Mucosa of gallbladder (tissue), 1 donor: Measurements from ENCODE around the gene ATOH7. TPM values are rescaled to one million over a fixed set of nuclear protein-coding genes. Genes with fewer than 3 reads are reported as not detected.
"Not testable (repeated sequence)": the region's sequence is repeated elsewhere in the genome, so short reads cannot be mapped to it uniquely, and the experiment has no call there.

ENCODE experiments used
- DNase-seq: peaks from one replicate; pipeline ENCODE4 v3.0.0-alpha.2; 2020; ENCODE audit warnings: low spot score
- total RNA-seq: library from RNA; stranded (reverse); gene quantifications from one replicate; pipeline ENCODE4 v1.2.1, GENCODE V29; 2021
- donor health status: DM: no; HTN: no; CAD: no.

The ATOH7 gene
- not detected for total RNA-seq

DNA sequence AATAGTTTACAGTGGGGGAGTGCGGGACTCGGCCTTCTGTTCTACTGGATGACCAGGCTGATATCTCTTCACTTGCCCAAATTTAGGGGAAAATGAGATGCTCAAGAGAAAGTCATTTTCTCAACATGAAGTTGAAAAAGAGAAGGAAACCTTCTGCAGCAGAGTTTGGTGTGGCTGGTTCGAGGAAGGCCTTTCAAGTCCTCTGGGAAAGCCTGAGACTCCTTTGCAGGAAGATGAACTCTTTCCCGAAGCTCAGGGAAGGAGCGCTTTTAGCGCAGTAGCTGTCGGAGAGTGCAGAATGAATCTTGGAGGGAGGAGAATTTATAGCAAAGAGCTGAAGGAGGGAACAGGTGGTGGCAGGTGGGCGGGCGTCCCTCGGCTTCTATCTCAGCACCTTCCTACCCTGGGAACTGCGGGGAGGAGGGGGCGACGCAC lies at the start of gene ATOH7:
ATOH7 (minus strand) TSS at position 297 of the 435 bp plus-strand sequence. CDS start 436 bp downstream, outside the sequence.
- no peak for DNase-seq

DNA sequence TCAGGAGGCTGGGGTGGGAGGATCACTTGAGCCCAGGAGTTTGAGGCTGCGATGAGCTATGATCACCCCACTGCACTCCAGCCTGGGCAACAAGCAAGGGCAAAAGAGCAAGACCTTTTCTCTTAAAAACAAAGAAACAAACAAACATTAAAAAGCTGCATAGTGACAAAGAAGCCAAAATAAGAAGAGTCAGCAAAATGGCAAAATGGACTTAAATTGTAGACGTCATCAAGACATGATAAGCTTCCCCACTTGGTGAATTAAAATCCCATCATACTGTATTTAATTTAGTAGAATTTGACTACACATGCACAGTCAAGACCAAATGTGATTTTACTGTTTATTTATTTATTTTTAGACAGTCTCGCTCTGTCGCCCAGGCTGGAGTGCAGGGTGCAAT lies 48.8 kb upstream of the ATOH7 start:
- no peak for DNase-seq

DNA sequence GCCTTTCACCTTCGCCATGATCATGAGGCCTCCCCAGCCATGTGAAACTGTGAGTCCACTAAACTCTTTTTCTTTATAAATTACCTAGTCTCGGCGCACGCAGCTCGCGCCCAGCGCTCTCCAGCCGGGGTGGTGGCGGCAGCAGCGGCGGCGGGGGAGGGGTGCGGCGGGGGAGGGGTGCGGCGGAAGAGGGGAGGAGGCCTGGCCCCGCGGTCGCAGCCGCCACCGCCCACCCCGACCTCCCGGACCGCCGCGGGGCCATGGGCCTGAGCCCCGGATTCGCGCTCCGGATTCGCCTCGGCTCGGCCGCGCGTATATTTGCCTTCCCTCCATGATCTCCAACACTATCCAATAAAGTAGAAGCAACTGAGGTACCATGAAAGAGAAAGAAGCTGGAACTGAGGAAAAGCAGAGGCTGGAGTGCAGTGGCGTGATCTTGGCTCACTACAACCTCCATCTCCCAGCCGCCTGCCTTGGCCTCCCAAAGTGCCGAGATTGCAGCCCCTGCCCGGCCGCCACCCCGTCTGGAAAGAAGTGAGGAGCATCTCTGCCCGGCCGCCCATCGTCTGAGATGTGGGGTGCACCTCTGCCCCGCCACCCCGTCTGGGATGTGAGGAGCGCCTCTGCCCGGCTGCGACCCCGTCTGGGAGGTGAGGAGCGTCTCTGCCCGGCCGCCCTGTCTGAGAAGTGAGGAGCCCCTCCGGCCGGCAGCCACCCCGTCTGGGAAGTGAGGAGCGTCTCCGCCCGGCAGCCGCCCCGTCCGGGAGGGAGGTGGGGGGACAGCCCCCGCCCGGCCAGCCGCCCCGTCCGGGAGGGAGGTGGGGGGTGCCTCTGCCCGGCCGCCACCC lies 47.2 kb upstream of the ATOH7 start:
- not testable (repeated sequence) for DNase-seq

DNA sequence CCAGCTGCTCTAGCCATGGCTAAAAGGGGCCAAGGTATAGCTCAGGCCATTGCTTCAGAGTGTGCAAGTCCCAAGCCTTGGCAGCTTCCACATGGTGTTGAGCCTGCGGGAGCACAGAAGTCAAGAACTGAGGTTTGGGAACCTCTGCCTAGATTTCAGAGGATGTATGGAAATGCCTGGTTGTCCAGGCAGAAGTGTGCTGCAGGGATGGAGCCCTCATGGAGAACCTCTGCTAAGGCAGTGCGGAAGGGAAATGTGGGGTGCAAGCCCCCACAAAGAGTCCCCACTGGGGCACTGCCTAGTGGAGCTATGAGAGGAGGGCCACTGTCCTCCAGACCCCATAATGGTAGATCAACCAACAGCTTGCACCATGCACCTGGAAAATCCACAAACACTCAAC lies 45.9 kb upstream of the ATOH7 start:
- not testable (repeated sequence) for DNase-seq

DNA sequence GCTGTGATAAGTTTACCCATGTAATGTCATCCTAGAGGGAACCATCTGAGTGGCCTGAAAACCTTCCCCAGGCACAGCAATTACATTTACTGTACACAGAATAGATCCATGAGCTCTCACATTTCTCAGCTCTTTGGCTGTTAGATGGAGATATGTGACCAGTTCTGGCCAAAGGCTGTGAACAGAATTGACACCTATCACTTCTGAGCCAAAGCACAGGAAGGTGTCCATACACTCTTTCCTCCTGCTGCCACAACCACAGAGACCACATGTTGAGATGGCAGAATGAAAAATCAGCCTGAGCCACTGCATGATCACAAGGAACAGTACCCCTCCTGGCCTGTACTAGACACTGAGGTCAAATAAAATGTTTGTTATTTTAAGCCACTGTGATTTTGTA lies 44.3 kb upstream of the ATOH7 start:
- no peak for DNase-seq

DNA sequence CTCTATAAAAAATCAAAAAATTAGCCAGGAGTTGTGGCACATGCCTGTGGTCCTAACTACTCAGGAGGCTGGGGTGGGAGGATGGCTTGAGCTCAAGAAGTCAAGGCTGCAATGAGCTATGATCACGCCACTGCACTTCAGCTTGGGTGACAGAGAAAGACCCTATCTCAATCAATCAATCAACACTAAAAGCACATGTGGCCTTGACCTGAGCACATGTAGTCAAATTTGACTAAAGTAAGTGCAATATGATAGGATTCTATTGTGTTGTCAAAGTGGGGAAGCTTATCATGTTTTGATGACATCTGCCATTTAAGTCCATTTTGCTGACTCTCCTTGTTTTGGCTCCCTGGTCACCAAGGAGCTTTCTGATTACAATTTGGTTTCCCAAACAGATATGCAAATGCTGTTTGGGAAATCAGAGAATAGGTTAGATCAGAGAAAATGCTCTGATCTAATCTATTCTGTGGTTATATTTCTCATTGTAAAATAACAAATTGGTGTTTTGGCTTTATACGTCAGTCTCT lies 43.8 kb upstream of the ATOH7 start:
- no peak for DNase-seq

DNA sequence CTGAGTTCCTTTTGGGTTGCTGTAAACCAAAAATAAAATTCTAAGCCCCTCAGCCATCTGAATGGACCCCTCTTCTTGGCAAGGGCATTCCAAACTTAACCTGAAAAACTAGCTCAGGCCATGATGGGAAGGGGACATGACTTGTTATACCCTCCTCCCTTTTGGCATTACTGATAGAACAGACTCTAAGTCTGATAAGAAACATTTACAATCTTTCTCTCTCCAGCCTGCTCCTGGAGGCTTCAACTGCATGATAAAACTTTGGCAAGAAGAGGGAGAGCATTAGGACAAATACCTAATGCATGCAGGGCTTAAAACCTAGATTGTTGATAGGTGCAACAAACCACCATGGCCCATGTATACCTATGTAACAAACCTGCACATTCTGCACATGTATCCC lies 40.9 kb upstream of the ATOH7 start:
- DNase-seq, result no peak

DNA sequence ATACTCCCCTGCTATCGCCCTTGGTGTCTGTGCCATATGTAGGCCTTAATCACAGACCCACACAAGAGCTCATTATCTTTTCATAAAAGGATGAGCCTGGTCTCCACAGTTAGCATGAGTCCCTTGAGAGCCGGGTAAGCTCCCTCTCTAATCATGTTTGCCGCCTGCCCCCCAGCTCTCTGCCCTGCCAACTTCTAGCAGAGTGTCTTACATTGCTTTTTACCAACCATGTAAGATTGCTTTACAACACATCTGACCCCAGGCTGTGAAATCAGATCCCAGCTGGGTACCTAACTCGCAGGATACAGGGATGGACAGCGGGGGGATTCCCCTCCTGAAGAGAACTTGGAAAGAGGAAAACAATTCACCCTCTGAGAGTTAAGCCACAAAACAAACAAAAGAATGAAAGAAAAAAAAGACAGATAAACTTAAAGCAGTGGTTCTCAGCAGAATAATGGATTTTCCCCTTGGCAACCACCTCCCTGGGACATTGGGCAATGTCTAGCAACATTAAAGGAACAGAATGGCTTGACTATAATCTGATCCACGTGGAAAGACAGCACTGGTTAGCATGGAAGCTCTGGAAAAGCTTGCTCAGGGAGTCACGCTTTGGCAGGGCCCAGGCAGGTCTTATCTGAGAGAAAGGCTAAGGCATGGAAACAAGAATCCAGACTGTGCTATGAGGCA lies 39.4 kb upstream of the ATOH7 start:
- DNase-seq, result no peak

DNA sequence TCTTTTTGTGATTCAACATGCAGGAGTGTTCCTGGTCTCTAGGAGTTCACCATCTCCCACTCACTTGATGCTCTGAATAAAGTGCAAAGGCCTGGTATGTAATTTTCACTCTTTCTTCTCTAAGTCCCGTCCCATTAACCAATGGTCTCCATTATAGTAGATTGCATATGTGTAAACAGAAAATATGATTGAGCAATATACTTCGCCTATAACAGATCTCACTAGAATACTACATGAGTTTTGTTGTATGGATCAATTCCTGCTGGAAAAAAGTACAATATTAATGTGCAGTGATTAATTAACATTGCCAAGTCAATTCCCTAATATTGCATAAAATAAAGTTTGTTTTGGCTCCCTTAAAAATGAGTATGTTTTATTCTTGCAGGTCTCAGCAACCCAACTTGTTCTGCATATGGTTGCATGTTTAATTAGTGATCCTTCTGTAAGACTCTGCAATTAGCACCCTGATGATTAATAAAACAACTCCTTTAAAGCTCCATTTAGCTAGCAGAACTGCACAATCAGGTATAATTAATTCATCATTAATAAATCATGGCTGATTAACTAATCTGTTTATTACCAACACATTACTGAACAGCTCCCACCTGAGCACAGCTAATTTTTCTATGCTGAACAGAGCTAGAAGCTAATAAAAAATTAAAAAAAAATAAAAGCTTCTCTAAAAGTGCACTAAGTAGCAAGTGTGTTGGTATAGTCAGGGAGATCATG lies 37.8 kb upstream of the ATOH7 start:
- DNase-seq, result no peak

DNA sequence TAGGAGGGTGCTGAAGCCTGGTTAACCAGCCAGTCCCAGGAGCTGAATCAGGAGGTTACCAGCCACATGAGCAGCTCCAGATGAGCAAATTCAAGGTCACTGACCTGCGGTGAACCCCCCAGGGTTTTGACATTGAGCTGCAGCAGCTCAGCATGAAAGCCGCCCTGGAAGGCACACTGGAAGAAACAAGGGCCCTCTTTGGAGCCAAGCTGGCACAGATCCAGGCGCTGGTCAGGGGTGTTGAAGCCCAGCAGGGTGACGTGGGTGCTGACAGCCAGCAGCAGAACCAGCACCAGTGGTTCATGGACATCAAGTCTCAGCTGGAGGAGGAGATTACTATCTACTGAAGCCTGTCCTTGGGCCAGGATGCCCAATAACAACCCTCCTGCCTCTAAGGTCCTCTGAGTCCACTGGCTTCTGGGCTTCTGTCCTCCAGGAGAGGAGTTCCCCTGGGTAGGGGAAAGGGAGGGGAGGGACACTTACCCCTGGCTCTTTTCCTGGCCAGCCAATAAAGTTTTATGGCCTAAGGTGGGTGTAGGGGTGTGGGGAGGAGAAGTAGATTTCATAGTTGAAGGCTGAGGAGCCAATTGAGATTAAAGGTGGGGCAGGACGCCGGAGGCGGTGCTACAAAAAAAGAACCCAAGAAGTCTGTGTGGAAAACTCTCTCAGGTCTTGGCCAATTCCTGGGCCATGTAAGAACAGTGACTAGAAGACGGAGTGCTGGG lies 29.4 kb upstream of the ATOH7 start:
- no peak for DNase-seq

DNA sequence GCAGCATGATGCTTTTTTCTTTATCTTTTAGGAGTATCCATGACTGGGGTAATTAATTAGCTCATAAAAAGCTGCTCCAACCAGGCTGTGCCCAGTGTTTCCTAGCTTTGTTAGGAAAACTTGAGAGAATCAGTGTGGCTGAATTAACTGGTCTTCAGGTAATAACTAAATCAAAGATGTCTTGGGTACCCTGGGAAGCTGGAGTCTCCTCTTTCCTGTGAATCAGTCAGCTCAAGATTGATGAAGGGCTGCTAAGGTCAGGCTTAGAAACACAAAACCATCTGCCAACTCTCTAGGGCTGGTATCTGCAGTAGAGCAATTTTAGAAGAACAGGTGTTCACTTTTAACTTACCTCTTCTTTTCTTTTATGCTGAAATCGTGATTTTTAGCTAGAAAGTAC lies 21.4 kb upstream of the ATOH7 start:
- no peak for DNase-seq

DNA sequence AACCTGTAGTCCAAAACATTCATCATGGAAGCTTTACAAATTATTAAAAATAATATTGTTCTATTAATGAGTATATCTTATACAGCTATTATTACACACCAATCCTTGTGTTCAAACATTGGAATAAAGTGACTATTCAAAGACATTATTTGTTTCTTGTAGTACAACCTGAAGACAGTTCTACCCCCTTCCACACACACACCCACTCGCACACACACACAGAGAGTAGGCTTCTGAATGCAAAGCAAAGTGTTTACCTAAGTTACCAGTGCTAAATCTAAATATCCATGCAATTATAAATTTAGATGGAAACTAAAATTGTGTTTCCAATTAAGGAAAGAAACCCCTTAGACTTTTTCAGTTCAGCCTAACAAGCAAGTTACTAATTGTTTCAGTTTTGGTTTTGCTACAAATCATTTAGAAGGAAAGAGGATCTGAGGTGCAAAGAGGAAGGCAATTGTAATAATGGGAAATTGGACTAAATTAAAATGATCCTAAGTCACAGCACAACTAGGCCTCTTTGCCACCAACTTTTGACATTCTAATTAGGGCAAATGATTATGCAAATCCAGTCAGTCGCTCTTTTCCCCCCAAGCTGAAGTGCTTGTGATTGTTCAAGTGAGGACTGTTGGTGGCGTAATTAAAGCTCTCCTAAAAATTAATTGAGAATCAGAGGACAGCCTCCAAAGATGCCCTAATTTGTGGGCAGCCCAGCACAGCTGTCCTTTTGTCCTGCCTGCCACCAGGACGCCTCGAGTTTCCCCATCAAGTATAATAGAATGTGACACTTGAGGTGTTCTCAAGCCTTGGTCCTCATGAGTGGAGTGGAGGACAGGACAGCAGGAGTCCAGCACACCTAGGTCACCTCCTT lies 19.9 kb upstream of the ATOH7 start:
- no peak for DNase-seq

DNA sequence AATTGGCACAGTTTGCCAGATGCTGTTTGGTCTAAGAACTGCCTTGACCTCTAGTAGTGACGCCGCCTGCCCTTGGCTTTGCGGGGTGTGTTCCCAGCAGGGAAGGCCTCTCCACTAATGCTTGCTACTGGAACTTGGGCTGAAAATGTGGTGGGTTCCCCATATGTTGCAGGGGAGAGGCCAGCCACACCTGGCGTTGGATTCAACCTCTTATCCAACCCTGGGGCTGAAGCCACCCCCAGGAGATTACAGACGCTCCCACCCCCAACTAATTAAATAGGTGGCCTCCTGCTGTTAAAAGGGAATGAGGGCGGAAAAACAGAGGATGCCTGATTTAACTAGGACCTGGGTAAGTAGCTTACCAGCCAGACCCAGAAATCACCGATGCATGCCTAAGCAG lies 19.2 kb upstream of the ATOH7 start:
- DNase-seq, result no peak

DNA sequence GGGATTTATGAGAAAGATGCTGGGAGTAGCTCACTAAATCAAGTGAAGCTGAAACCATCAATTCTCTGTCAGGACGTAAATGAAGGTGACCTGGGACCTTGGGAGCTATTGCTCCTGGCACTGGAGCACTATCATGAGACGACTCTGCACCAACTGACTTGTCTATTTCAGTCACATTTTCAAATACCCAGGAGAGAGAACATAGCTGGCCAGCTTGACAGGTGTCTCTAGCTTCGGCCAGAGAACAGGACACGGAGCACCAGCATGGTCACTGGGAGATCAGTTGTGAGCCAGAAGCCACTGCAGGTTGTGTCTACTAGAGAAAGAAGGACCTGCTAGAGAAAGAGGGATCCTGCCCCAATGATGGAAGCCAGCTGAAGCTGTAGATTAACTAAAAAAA lies 17.4 kb upstream of the ATOH7 start:
- DNase-seq, result no peak

DNA sequence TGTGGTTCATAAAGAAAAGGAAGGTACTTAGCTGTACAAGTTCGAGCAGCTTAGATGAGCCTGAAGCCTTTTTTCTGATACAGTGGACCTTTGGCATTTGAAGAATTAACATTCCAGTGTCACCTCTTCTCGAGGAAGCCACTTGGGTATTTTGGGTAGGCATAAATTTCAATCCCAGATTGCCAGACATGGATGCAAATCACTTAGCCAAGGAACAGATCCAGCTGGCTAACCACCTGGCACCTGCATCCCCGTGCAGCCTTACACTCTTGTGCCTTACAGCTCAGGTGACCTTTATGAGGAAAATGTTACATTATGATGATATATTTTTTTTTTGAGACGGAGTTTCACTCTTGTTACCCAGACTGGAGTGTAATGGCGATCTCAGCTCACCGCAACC lies 16.0 kb upstream of the ATOH7 start:
- DNase-seq, result no peak

DNA sequence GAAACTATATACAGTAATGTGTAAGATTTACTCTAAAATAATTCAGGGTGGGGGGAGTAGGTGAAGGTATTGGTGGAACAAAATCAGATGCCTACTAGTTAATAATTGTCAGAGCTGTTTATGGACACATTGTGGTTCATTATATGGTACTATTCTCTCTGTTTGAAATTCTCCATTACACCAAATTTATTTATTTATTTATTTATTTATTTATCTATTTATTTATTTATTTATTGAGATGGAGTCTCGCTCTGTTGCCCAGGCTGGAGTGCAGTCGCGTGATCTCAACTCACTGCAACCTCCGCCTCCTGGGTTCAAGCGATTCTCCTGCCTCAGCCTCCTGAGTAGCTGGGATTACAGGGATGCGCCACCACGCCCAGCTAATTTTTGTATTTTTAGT lies 14.5 kb upstream of the ATOH7 start:
- DNase-seq, result not testable (repeated sequence)

DNA sequence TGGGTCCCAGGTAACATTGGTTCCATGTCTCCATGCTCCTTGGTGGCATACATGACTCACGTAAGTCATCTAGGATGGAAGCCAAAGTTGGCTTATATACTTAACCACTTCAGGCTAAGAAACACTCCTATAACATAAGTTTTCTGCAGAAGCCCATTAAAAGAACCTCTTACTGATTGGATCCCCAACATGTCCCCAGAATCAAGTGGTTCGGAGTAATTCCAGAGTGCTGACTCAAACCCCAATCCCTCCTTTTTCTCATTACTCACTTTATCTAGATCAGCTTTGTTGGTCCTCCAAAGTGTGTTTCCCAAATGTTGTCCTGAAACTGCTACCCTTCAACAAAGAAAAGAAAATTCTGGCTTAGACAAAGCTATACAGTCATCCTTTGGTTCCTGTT lies 10.1 kb upstream of the ATOH7 start:
- DNase-seq, result no peak

DNA sequence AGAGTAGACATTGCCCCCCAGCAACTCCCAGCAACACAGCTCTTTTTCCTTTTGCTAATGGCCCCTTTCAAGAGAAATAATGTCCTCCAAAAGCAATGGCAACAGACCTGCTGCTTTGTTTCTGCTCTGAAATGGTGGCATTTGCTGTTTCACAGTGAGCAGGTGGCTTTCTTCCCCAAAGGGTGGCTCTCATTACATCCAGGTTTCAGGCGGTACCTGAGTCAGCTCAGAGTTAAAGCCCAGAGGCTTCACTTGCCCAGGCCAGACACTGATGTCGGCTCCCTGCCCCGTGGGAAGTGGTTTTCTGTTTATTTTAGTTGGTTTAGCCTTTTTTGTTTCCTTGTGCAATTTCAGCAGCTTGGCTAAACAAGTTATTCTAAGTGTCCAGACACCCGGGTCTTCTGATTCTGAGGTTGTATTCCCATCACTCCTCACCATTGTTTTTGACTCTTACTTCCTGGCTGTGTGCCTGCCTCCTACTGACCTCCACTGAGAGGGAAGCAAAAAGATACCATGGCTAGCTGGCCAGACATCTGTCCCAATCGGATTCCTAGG lies 7.8 kb upstream of the ATOH7 start:
- no peak for DNase-seq

DNA sequence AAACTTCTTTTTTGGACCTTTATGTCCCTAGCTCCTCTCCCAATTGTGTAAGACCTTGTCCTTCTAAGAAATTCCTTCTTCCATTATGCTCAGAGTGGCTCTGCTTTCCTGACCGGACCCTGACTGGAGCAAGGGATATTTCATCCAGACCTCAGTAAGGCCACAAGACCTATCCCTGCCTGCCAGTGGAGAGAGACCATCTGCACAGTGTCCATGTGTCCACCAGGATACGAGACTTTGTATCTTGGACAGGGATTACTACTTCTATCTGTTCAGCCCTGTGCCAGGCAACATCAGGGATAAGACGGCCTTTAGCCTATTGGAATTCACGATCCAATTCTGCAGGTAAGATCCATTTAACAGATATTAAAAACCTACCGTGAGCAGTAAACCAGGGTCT lies 7.2 kb upstream of the ATOH7 start:
- no peak for DNase-seq

DNA sequence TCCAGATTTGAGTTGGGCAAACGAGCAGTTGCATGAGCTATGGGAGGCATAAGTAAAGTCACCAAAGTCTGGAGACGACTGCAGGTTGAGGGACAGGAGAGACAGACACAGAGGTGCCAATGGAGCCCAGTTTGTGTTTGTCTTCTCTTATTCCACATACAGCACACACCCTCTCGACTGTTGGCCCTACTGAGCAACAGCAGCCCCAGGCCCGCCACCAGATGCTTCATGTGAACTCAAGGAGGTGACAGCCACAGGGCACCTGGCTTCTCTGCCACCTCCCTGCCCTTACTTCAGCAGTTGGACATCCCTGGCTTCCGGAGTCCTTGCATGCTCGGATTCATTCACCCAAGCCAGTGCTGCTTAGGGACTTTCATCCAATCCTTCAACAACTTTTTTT lies 6.5 kb upstream of the ATOH7 start:
- no peak for DNase-seq
